ENCODE data around the gene ADSS1.

ADSS1 gene

DNA sequence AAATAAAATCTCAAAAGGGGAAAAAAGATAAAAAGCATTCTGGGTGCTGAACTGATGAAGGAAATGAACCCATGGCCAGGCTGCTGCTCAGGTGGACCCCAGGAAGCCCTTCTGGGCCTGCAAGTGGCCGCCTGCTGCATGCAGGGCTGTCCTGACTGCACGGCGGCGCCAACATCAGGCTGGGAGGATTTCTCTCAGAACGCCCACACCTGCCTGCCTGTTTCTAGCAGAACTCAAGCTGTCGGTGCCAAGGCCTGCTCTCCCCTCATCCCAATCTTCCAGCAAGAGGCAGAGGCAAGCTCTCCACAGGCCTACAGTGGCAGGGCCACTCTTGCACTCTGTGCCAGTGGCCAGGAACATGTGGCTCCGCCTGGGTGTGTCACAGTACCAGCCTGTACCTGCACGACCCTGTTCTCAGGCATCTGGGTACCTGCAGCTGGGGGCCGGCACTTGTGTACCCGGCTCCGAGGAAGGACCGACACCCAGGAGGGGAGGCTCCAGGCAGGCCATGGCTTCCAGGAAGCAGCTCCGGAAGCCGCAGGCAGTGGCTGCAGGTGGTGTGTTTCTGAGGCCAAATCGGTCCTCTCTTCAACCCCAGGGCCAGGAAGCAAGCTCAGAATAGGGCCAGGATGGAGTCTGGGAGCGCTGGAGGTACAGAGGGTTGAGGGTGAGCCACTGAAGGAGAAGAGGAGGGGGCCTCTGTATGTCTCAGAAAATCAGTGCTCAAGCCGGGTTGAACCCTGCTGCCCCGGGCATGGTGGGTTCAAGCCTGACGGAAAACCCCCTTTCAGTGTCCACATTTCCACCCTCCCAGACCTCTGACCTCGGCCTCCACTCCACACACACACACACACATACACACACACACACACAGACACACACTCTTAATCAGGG is 37.2 kb upstream of the ADSS1 start:
- no peak for DNase-seq (ENCODE audit: extremely low read depth in 1 of 2, low read depth in 1 of 2)

- DNase-seq (ENCODE audit: extremely low read depth in 1 of 2, low read depth in 1 of 2), result no peak
Observed at GRCh38 chr14:104687601-104688504, 36.2 kb upstream of the ADSS1 start.

- no peak for DNase-seq (ENCODE audit: extremely low read depth in 1 of 2, low read depth in 1 of 2)
Observed at GRCh38 chr14:104688505-104689108, 35.4 kb upstream of the ADSS1 start.

DNA sequence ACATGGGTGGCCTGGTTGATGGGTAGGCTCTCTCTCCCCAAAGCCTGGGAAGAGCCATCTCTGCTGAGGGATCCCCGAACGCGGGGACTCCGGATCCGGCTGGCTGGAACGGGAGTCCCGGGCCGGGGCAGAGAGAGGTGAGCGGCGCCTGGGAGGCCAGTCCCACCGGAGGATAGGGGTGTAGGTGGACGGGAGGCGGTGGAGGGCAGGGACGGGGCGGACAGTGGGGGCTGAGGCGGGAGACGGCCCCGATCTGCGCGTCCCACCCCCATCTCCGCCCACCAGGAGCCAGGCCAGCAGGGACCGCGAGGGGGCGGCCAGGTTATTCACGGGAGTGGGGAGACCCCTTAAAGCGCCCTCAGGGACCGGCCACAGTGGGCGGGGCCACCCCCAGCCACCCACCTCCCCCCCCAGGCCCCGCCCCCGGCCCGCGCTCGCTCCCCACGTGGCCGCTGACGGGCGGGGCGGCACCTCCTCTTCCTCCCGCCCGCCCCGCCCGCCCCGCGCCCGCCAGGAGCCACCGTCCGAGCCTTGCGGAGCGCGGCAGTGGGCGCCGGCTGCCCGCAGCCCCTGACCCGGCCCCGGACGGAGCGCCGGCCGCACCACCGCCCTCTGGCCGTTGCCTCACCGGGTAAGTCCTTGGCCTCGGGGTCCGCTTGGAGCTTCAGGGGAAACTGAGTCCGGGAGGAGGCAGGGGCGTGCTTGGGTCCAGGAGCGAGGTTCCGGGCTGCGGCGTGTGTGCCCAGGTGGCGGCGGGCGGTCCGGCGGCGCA is 34.7 kb upstream of the ADSS1 start, which contains the start of gene INF2:
TSS of gene INF2 (plus strand) at position 510 of the 772 bp plus-strand sequence. CDS start 11,748 bp downstream, outside the sequence.
- DNase-seq (ENCODE audit: extremely low read depth in 1 of 2, low read depth in 1 of 2), result no peak

GRCh38 chr14:104689881-104690711 is 33.9 kb upstream of the ADSS1 start:
- DNase-seq (ENCODE audit: extremely low read depth in 1 of 2, low read depth in 1 of 2), result no peak

GRCh38 chr14:104690861-104691455 is 33.1 kb upstream of the ADSS1 start:
- no peak for DNase-seq (ENCODE audit: extremely low read depth in 1 of 2, low read depth in 1 of 2)

DNA sequence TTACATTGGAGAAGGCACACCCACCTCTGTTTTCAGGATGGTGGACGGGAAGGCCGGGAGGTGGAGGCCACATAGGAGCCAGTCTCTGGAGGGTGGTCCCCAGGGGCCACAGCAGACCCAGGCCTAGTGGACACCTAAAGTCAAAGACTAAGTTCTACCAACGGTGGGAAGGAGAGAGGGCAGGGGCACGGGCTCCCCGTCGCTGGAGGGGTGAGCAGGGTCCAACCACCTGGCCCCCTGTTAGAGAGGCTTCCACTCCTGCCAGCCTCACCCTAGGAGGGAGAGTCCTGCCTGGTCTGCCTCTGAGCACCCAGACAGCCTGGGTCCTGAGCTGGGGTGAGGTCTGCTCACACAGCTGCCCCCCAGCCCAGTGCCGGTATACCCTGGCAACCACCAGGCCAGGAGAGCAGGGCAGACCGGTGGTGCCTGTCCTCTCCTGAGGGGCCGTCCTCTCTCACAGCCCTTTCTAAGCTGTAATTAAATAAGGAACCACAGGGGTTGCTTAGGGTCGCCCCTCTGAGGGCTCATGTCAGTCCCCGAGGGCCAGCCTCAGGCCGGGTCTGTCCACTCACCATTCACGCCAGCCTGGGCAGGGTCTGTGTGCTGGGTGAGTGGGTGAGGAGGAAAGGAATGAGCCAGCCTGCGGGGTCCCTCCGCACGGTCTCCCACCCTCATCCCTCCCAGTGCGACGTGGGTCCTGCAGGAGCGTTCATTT is 32.3 kb upstream of the ADSS1 start:
- no peak for DNase-seq (ENCODE audit: extremely low read depth in 1 of 2, low read depth in 1 of 2)

GRCh38 chr14:104692261-104692938 is 31.6 kb upstream of the ADSS1 start:
- DNase-seq (ENCODE audit: extremely low read depth in 1 of 2, low read depth in 1 of 2), result no peak

- DNase-seq (ENCODE audit: extremely low read depth in 1 of 2, low read depth in 1 of 2), result no peak
Observed at GRCh38 chr14:104692939-104693315, 31.1 kb upstream of the ADSS1 start.

GRCh38 chr14:104693482-104694431 is 30.3 kb upstream of the ADSS1 start:
- no peak for DNase-seq (ENCODE audit: extremely low read depth in 1 of 2, low read depth in 1 of 2)

GRCh38 chr14:104694475-104694950 is 29.5 kb upstream of the ADSS1 start:
- no peak for DNase-seq (ENCODE audit: extremely low read depth in 1 of 2, low read depth in 1 of 2)

DNA sequence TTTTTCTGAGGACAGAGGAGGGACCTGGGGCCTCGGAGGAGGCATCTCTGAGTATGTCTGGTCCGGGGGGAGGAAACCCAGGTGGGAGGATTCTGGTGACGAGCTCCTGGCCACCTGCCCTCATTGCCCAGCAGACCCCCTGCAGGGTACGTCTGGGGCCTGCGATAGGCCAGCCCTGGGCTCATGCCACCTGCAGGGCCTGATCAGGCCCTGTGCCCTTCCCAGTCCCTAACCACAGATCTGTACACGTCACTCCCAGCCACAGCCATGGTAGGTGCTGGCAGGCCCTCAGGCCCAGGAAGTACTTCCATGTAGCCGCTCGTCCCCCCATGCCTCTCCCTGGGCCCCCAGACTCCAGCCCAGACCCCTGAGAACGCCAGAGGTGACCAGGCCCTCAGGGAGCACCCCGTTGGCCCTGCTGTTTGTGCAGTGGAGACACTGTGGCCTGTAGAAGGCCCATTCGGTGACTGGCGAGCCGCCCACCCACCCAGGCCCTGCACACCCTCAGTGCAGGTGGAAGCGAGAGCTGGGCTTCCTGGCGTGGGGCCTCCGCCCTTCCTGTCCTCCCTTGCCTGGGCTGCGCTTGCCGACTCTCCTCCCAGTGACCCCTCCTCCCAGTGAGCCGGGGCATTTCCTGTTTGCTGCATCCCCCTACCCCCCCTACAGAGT is 28.9 kb upstream of the ADSS1 start:
- DNase-seq (ENCODE audit: extremely low read depth in 1 of 2, low read depth in 1 of 2), result no peak

GRCh38 chr14:104695660-104696000 is 28.4 kb upstream of the ADSS1 start:
- no peak for DNase-seq (ENCODE audit: extremely low read depth in 1 of 2, low read depth in 1 of 2)

GRCh38 chr14:104696671-104697316 is 27.2 kb upstream of the ADSS1 start:
- no peak for DNase-seq (ENCODE audit: extremely low read depth in 1 of 2, low read depth in 1 of 2)

DNA sequence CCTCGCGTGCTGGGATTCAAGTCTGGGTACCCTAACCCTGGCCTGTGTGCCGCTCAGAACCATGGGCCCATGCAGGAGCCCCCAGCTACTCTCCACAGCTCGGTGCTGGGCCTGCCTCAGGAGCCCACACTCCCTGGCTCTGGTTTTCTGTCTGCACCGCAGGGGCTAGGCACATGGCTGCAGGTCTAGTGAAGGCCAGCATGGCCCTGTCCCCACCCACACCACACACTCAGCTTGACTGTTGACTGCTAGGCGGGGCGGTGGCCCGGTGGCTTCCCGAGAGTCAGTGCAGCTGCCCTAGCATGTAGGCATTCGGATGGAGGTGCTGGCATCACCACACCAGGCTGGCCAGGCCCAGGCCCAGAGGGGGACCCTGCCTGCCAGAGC is 26.7 kb upstream of the ADSS1 start:
- DNase-seq (ENCODE audit: extremely low read depth in 1 of 2, low read depth in 1 of 2), result no peak

All from stimulated activated CD8-positive, alpha-beta memory T cell treated with anti-CD3 and anti-CD28 coated beads, Interleukin-7, amount 100 ng/mL, for 48 hours (primary cell).